Breast epithelium (tissue), 4 donors: ENCODE data around the gene WFDC11. TPM values are rescaled to one million over a fixed set of nuclear protein-coding genes. Genes with fewer than 3 reads are reported as not detected.
"Not testable (repeated sequence)": the region's sequence is repeated elsewhere in the genome, so short reads cannot be mapped to it uniquely, and the experiment has no call there.

Experiments used
- DNase-seq, 2 donors: peaks; one replicate each; pipeline ENCODE4 v3.0.0-alpha.2; 2019; ENCODE audit warnings: low spot score in 2 of 2
- H3K27ac ChIP-seq, 2 donors: fragments of 200-600 bp; sonication (generic) in 1 of 2; one replicate each; pipeline ENCODE4 v1.5.1; 2016 to 2019; ENCODE audit warnings: mild to moderate bottlenecking in 1 of 2
- H3K27me3 ChIP-seq, 2 donors: fragments of 200-600 bp; sonication (generic) in 1 of 2; one replicate each; pipeline versions ENCODE4 v1.5.1 to v1.6.0; 2017 to 2019; ENCODE audit warnings: control low read depth in 1 of 2, mild to moderate bottlenecking in 1 of 2
- H3K36me3 ChIP-seq: fragments of 200-600 bp; one replicate; pipeline ENCODE4 v1.5.1; 2019
- H3K4me1 ChIP-seq, 2 donors: fragments of 200-600 bp; sonication (generic); one replicate each; pipeline ENCODE4 v1.5.1; 2016 to 2019; ENCODE audit warnings: control low read depth in 1 of 2
- H3K4me3 ChIP-seq, 3 donors: fragments of 200-600 bp; sonication (generic); 1 replicate in 2 of 3; 2 replicates in 1 of 3; pipeline ENCODE4 v1.5.1; 2016 to 2019; ENCODE audit warnings: mild to moderate bottlenecking in 3 of 3, moderate library complexity in 2 of 3
- H3K9me3 ChIP-seq, 2 donors: fragments of 200-600 bp; sonication (generic) in 1 of 2; one replicate each; pipeline ENCODE4 v1.5.1; 2016 to 2019; ENCODE audit warnings: control low read depth in 1 of 2
- CTCF ChIP-seq, 3 donors: fragments of 450-650 bp; IDR thresholded peaks; one replicate each; pipeline ENCODE4 v1.5.1; 2016 to 2017; ENCODE audit warnings: antibody characterized with exemption in 3 of 3, mild to moderate bottlenecking in 3 of 3, moderate library complexity in 3 of 3
- POLR2A ChIP-seq: fragments of 450-650 bp; IDR thresholded peaks from one replicate; pipeline ENCODE4 v1.6.1; 2016; ENCODE audit warnings: antibody characterized with exemption, mild to moderate bottlenecking, moderate library complexity
- POLR2AphosphoS5 ChIP-seq, 3 donors: sonication (generic); formaldehyde crosslinking; IDR thresholded peaks; one replicate each; pipeline ENCODE4 v1.6.1; 2017; ENCODE audit warnings: antibody characterized with exemption in 3 of 3
- intact Hi-C: fragments of 100-400 bp; cut with DNase I; formaldehyde crosslinking; loops from one replicate; pipeline ENCODE4 v1.15.1; 2023; ENCODE audit warnings: low total_unique reads
- total RNA-seq, 3 donors: library from RNA; depleted of rRNA; stranded (reverse); fragments of >200 nt; gene quantifications; one replicate each; pipeline ENCODE4 v1.1.0, GENCODE V29; 2016

The WFDC11 gene
- total RNA-seq = not detected

GRCh38 chr20:45670139-45670538 is at the start of gene WFDC11:
TSS of gene WFDC11 (minus strand) at chr20:45670239. CDS start at chr20:45650600, 19,639 bp downstream.
- no peak within 1 kb of the TSS for H3K27ac ChIP-seq
- H3K4me3 ChIP-seq = no peak within 1 kb of the TSS
- no peaks in the 10 kb centered on the region for H3K36me3 ChIP-seq
- H3K4me1 ChIP-seq = no peaks in the 10 kb centered on the region
- TF ChIP-seq POLR2A = no peak
- TF ChIP-seq POLR2AphosphoS5 (IDR thresholded peaks at IDR 0.05) = no peak
- no peak for TF ChIP-seq CTCF (IDR thresholded peaks at IDR 0.05)
- peaks cover 0 to 6% of the 10 kb centered on the region in 2 donors for H3K9me3 ChIP-seq
- intact Hi-C loops = no loop called here
- H3K27me3 ChIP-seq = no peaks in the 10 kb centered on the region
- DNase-seq = no peak

- H3K27me3 ChIP-seq, H3K9me3 ChIP-seq, H3K36me3 ChIP-seq, H3K27ac ChIP-seq, DNase-seq, H3K4me3 ChIP-seq, H3K4me1 ChIP-seq, intact Hi-C loops: not testable (repeated sequence)
Measured at GRCh38 chr20:45716141-45716688, 46.2 kb upstream of the WFDC11 start.

GRCh38 chr20:45704969-45705637 is 35.1 kb upstream of the WFDC11 start, which contains the start of gene WFDC10B:
TSS of gene WFDC10B (minus strand) at chr20:45705019. CDS start at chr20:45685992, 19,027 bp downstream.
- Histone ChIP-seq H3K27ac (no peak within 1 kb of the TSS), H3K4me3 (no peak within 1 kb of the TSS), H3K36me3 (no peaks in the 10 kb centered on the region), H3K4me1 (no peaks in the 10 kb centered on the region), H3K9me3 (no peaks in the 10 kb centered on the region), H3K27me3 (no peaks in the 10 kb centered on the region)
- no peak for TF ChIP-seq POLR2A
- no peak for TF ChIP-seq CTCF (IDR thresholded peaks at IDR 0.05)
- no peak for TF ChIP-seq POLR2AphosphoS5 (IDR thresholded peaks at IDR 0.05)
- DNase-seq = no peak
- intact Hi-C loops = no loop called here

- no peaks in the 10 kb centered on the region for H3K4me1 ChIP-seq
- H3K27ac ChIP-seq = no peak within 1 kb of the TSS
- intact Hi-C loops = no loop called here
- TF ChIP-seq CTCF (IDR thresholded peaks at IDR 0.05) (no peak), POLR2A (no peak), POLR2AphosphoS5 (IDR thresholded peaks at IDR 0.05) (no peak)
- no peaks in the 10 kb centered on the region for H3K9me3 ChIP-seq
- H3K27me3 ChIP-seq = no peaks in the 10 kb centered on the region
- H3K36me3 ChIP-seq = no peaks in the 10 kb centered on the region
- no peak for DNase-seq
- H3K4me3 ChIP-seq = no peak within 1 kb of the TSS
Measured at GRCh38 chr20:45701873-45702272, 31.8 kb upstream of the WFDC11 start, which contains the start of gene WFDC13. TSS of gene WFDC13 (plus strand) at chr20:45702038. CDS start at chr20:45702124, 86 bp downstream.

GRCh38 chr20:45701104-45701503 is 31.1 kb upstream of the WFDC11 start:
- H3K27me3 ChIP-seq = no peaks in the 10 kb centered on the region
- intact Hi-C loops = no loop called here
- DNase-seq = no peak
- no peak overlapping the region for H3K27ac ChIP-seq
- H3K9me3 ChIP-seq = no peaks in the 10 kb centered on the region
- peaks cover 3% of the 10 kb centered on the region for H3K36me3 ChIP-seq
- H3K4me1 ChIP-seq = no peaks in the 10 kb centered on the region
- H3K4me3 ChIP-seq = no peak overlapping the region
- TF ChIP-seq POLR2AphosphoS5 (IDR thresholded peaks at IDR 0.05) = no peak
- TF ChIP-seq CTCF (IDR thresholded peaks at IDR 0.05) = no peak
- TF ChIP-seq POLR2A = no peak
